H1 (cell line): Measurements from ENCODE around the gene GLB1L2. TPM values are rescaled to one million over a fixed set of nuclear protein-coding genes. Genes with fewer than 3 reads are reported as not detected.

Experiments used
- CTCF ChIA-PET: fragments of 300-600 bp; sonication (Branson Sonifier 250); formaldehyde crosslinking; loops from one replicate; lab custom pipeline; 2021; ENCODE audit not compliant: partially characterized antibody; lab: Charles Lee
- POLR2A ChIA-PET: fragments of 300-600 bp; sonication (Branson Sonifier 250); formaldehyde crosslinking; loops from one replicate; lab custom pipeline; 2021; ENCODE audit warnings: inconsistent platforms; ENCODE audit not compliant: partially characterized antibody; lab: Charles Lee
- DNase-seq, 2 experiments: peaks; one replicate each; pipeline versions ENCODE4 v3.0.0 to v3.0.0-alpha.2; 2010 to 2022; ENCODE audit warnings: low spot score in 2 of 2, low read depth in 1 of 2, mixed read lengths in 1 of 2
- FAIRE-seq: peaks from 2 replicates; lab custom pipeline; 2011; peaks lifted over from hg19 to GRCh38; lab: Jason Lieb, UNC
- H2AFZ ChIP-seq: 2 replicates; pipeline ENCODE4 v1.8.1; 2012; ENCODE audit warnings: low read length, inconsistent platforms
- H2AK5ac ChIP-seq: 2 replicates; pipeline ENCODE4 v1.6.1; 2013; ENCODE audit warnings: low read depth, low read length
- H2BK120ac ChIP-seq: replicated peaks from 2 replicates; pipeline ENCODE3; 2013; ENCODE audit warnings: low read depth, low read length, inconsistent platforms
- H2BK12ac ChIP-seq: 2 replicates; pipeline ENCODE4 v1.6.1; 2013; ENCODE audit warnings: low read depth, low read length
- H2BK15ac ChIP-seq: 2 replicates; pipeline ENCODE4 v1.6.1; 2013; ENCODE audit warnings: low read length
- H2BK20ac ChIP-seq: 2 replicates; pipeline ENCODE4 v1.6.1; 2013; ENCODE audit warnings: low read length
- H2BK5ac ChIP-seq: 2 replicates; pipeline ENCODE4 v1.6.1; 2013; ENCODE audit warnings: low read depth, low read length
- H3K14ac ChIP-seq: 2 replicates; pipeline ENCODE4 v1.6.1; 2013; ENCODE audit warnings: inconsistent platforms; ENCODE audit not compliant: insufficient read length
- H3K18ac ChIP-seq: 2 replicates; pipeline ENCODE4 v1.6.1; 2013; ENCODE audit warnings: low read length; ENCODE audit errors: extremely low read depth
- H3K23ac ChIP-seq: 2 replicates; pipeline ENCODE4 v1.6.1; 2013; ENCODE audit warnings: inconsistent platforms; ENCODE audit not compliant: insufficient read length
- H3K23me2 ChIP-seq: 2 replicates; pipeline ENCODE4 v1.6.1; 2013; ENCODE audit warnings: low read depth, low read length
- H3K27ac ChIP-seq: 2 replicates; pipeline ENCODE4 v1.6.1; 2011; ENCODE audit warnings: low read depth, low read length, inconsistent platforms
- H3K27me3 ChIP-seq, 4 experiments: replicated peaks in 1 of 4; 1 replicate in 1 of 4; 2 replicates in 3 of 4; pipeline versions ENCODE4 v1.6.1 to v1.8.1; 2011 to 2013; ENCODE audit warnings: low read length in 3 of 4, mild to moderate bottlenecking in 3 of 4, inconsistent platforms in 2 of 4, mixed read lengths in 2 of 4, moderate library complexity in 1 of 4; ENCODE audit not compliant: control insufficient read depth in 3 of 4, insufficient read depth in 3 of 4; ENCODE audit errors: extremely low read depth in 1 of 4
- H3K36me3 ChIP-seq, 4 experiments: 2 replicates each; pipeline versions ENCODE4 v1.6.1 to v1.8.1; 2011 to 2013; ENCODE audit warnings: mild to moderate bottlenecking in 4 of 4, low read length in 3 of 4, moderate library complexity in 2 of 4, control low read depth in 1 of 4, inconsistent platforms in 1 of 4; ENCODE audit not compliant: insufficient read depth in 4 of 4, control insufficient read depth in 2 of 4
- H3K4ac ChIP-seq: replicated peaks from 2 replicates; pipeline ENCODE3; 2013; ENCODE audit warnings: low read length, low read depth, mixed read lengths, inconsistent platforms; ENCODE audit not compliant: insufficient read length
- H3K4me1 ChIP-seq, 4 experiments: replicated peaks in 1 of 4; 1 replicate in 1 of 4; 2 replicates in 3 of 4; pipeline versions ENCODE4 v1.6.1 to v1.8.1; 2011 to 2013; ENCODE audit warnings: low read length in 3 of 4, inconsistent platforms in 2 of 4, mixed read lengths in 1 of 4; ENCODE audit not compliant: insufficient read depth in 4 of 4, control insufficient read depth in 3 of 4
- H3K4me2 ChIP-seq, 2 experiments: 2 replicates each; pipeline versions ENCODE4 v1.6.1 to v1.8.1; 2011 to 2013; ENCODE audit warnings: low read depth in 2 of 2, low read length in 2 of 2, control low read depth in 1 of 2, inconsistent platforms in 1 of 2, mild to moderate bottlenecking in 1 of 2; ENCODE audit not compliant: insufficient read depth in 1 of 2
- H3K4me3 ChIP-seq, 4 experiments: fragments of 200-600, 300-600 bp in 1 of 4; sonication (generic), shearing (Covaris generic), sonication (Bioruptor Twin) in 1 of 4; 2 replicates each; pipeline versions ENCODE4 v1.5.1 to v1.8.1; 2011 to 2016; ENCODE audit warnings: low read length in 4 of 4, low read depth in 3 of 4, control low read depth in 2 of 4, inconsistent platforms in 2 of 4, mild to moderate bottlenecking in 2 of 4, mixed read lengths in 1 of 4, moderate library complexity in 1 of 4; ENCODE audit not compliant: insufficient read depth in 2 of 4; ENCODE audit errors: extremely low read depth in 1 of 4
- H3K56ac ChIP-seq: replicated peaks from 2 replicates; pipeline ENCODE3; 2013; ENCODE audit warnings: low read depth, mild to moderate bottlenecking, mixed read lengths, low read length, inconsistent platforms; ENCODE audit not compliant: insufficient read length
- H3K79me1 ChIP-seq: 2 replicates; pipeline ENCODE4 v1.6.1; 2013; ENCODE audit warnings: low read depth, low read length, control low read depth
- H3K79me2 ChIP-seq, 2 experiments: 2 replicates each; pipeline versions ENCODE4 v1.6.1 to v1.8.1; 2012 to 2013; ENCODE audit warnings: low read length in 2 of 2, mild to moderate bottlenecking in 2 of 2, inconsistent platforms in 1 of 2; ENCODE audit not compliant: insufficient read depth in 2 of 2, control insufficient read depth in 1 of 2
- H3K9ac ChIP-seq, 4 experiments: replicated peaks in 1 of 4; 1 replicate in 1 of 4; 2 replicates in 3 of 4; pipeline versions ENCODE4 v1.6.1 to v1.8.1; 2011 to 2013; ENCODE audit warnings: low read depth in 3 of 4, low read length in 3 of 4, control low read depth in 2 of 4, mild to moderate bottlenecking in 2 of 4, moderate library complexity in 2 of 4, inconsistent platforms in 1 of 4; ENCODE audit errors: extremely low read depth in 1 of 4
- H3K9me3 ChIP-seq, 2 experiments: 2 replicates each; pipeline versions ENCODE4 v1.6.1 to v1.8.1; 2012 to 2013; ENCODE audit warnings: mild to moderate bottlenecking in 2 of 2, moderate library complexity in 2 of 2, control low read depth in 1 of 2, inconsistent platforms in 1 of 2, low read depth in 1 of 2, low read length in 1 of 2, mixed read lengths in 1 of 2; ENCODE audit not compliant: insufficient read depth in 2 of 2
- H4K20me1 ChIP-seq, 2 experiments: replicated peaks in 1 of 2; 2 replicates each; pipeline versions ENCODE3 to v1.8.1; 2011 to 2013; ENCODE audit warnings: inconsistent platforms in 2 of 2, low read length in 2 of 2, mild to moderate bottlenecking in 1 of 2; ENCODE audit not compliant: insufficient read depth in 2 of 2, control insufficient read depth in 1 of 2
- H4K5ac ChIP-seq: 2 replicates; pipeline ENCODE4 v1.6.1; 2013; ENCODE audit warnings: low read length, low read depth, mixed read lengths, inconsistent platforms; ENCODE audit not compliant: insufficient read length
- H4K8ac ChIP-seq: 2 replicates; pipeline ENCODE4 v1.8.0; 2013; ENCODE audit warnings: mild to moderate bottlenecking, moderate library complexity, low read length, inconsistent platforms; ENCODE audit not compliant: insufficient read depth; ENCODE audit errors: extremely low read depth
- H4K91ac ChIP-seq: replicated peaks from 2 replicates; pipeline ENCODE3; 2013; ENCODE audit warnings: low read length, mixed read lengths, inconsistent platforms; ENCODE audit not compliant: insufficient read length
- BACH1 ChIP-seq: IDR thresholded peaks from 2 replicates; pipeline ENCODE4 v1.6.1; 2012; ENCODE audit warnings: low read length, improper control_type of control experiment
- CBX5 ChIP-seq: fragments of 300-800, 300-1000 bp; sonication (generic); IDR thresholded peaks from 2 replicates; pipeline ENCODE4 v1.7.1; 2016; ENCODE audit warnings: antibody characterized with exemption, low read length, low read depth
- HDAC6 ChIP-seq: IDR thresholded peaks from one replicate; pipeline ENCODE4 v1.7.1; 2012; ENCODE audit warnings: low read depth, mild to moderate bottlenecking, inconsistent platforms, low read length, moderate library complexity
- KDM4A ChIP-seq: IDR thresholded peaks from one replicate; pipeline ENCODE4 v1.7.1; 2012; ENCODE audit warnings: low read depth, mild to moderate bottlenecking, moderate library complexity, low read length, inconsistent platforms; ENCODE audit not compliant: severe bottlenecking
- MAFK ChIP-seq: IDR thresholded peaks from 2 replicates; pipeline ENCODE4 v1.6.1; 2012; ENCODE audit warnings: low read depth, mild to moderate bottlenecking, improper control_type of control experiment, low read length
- WGBS, 2 experiments: shearing (Covaris generic) in 1 of 2; methylation state at CpG; one replicate each; pipeline versions ENCODE4 v1.1.6 to v1.1.7; 2013 to 2015; ENCODE audit warnings: low lambda C conversion rate in 2 of 2, mixed read lengths in 2 of 2, inconsistent platforms in 1 of 2, low coverage in 1 of 2, missing lambda C conversion rate in 1 of 2; ENCODE audit not compliant: insufficient replicate concordance in 2 of 2, insufficient coverage in 1 of 2, insufficient read length in 1 of 2; ENCODE audit errors: extremely low coverage in 1 of 2, missing lambda C conversion rate in 1 of 2; 5-methylcytosine and 5-hydroxymethylcytosine counted together
- polyA plus RNA-seq, 7 experiments: library from polyadenylated mRNA; depleted of rRNA in 3 of 7; stranded (reverse) in 5 of 7; unstranded in 2 of 7; fragments of >200 nt in 5 of 7; fragments of 200-250 nt in 2 of 7; gene quantifications; 1 replicate in 5 of 7; 2 replicates in 1 of 7; 4 replicates in 1 of 7; pipeline versions ENCODE4 v1.2.1 to v1.2.3, GENCODE V29; 2011 to 2013; ENCODE audit warnings: missing spikeins in 2 of 7, mixed read lengths in 2 of 7
- total RNA-seq: library from RNA; stranded (reverse); fragmentation: NEBNext Ultra II Directional; extraction: Animal tissue kit (Norgen Biotek cat#: 25700); gene quantifications from 2 replicates; pipeline ENCODE4 v1.2.1, GENCODE V29; 2021

GLB1L2 gene
- total and polyA plus RNA-seq, 2 of the 8 experiments (the other 6 are each of a cell fraction or from before 2014, with no cell fraction given) = 4.4 to 7.9 TPM

DNA sequence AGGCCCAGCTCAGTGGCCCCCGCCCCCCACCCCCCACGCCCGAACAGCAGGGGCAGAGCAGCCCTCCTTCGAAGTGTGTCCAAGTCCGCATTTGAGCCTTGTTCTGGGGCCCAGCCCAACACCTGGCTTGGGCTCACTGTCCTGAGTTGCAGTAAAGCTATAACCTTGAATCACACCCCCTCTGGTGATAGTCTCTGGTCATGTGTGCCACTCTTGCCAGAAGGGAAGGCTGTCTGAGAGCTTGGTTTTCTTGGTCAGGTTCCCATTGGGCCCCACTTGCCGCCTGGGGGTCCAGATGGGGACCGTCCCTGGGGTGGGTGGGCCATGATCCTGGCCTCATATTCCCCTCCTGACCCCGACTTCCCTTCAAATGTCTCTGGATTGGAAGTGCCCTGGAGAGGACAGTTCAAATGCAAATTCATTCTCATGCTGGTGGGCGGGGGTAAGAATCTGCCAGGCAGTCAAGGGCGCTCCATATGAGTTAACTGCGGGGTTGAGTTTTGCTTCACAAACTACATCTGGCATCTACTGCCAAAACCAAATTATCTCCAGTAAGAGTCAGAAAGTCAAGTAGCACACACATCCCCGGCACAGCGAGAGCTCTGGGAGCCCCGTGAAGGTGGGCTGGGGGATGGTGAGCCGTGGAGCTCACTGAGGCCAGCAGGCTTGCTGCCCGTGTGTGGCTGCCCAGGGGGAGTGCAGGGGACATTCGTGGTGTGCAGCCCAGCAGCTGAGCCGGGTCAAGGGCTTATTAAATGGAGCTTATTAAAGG lies 44.5 kb downstream of the GLB1L2 start:
- Histone ChIP-seq H3K14ac (no peak overlapping the region), H3K4ac (no peak overlapping the region), H2BK120ac (no peak overlapping the region), H2BK5ac (no peak overlapping the region), H4K20me1 (peaks cover 0 to 5% of the 10 kb centered on the region in 2 experiments), H3K79me2 (no peaks in the 10 kb centered on the region), H4K5ac (no peak overlapping the region), H3K23ac (no peak overlapping the region), H3K27me3 (no peaks in the 10 kb centered on the region; a peak in 1 of 7 replicates), H3K36me3 (peaks cover 0 to under 1% (median 0%) of the 10 kb centered on the region in 4 experiments; a peak in 2 of 8 replicates), H3K18ac (no peak overlapping the region), H2BK20ac (no peak overlapping the region), H2BK15ac (no peak overlapping the region), H4K8ac (no peak overlapping the region), H3K79me1 (no peaks in the 10 kb centered on the region), H3K9me3 (no peaks in the 10 kb centered on the region), H3K4me1 (peaks cover 2 to 18% (median 4%) of the 10 kb centered on the region in 4 experiments; a peak in 3 of 7 replicates), H3K23me2 (no peaks in the 10 kb centered on the region), H2AK5ac (no peak overlapping the region), H2BK12ac (no peak overlapping the region), H3K4me3 (no peak overlapping the region), H3K27ac (no peak overlapping the region), H3K56ac (no peak overlapping the region), H3K4me2 (no peak overlapping the region), H2AFZ (no peak overlapping the region), H4K91ac (no peak overlapping the region), H3K9ac (no peak overlapping the region)
- TF ChIP-seq KDM4A (no peak), MAFK (no peak), HDAC6 (no peak), BACH1 (no peak), CBX5 (no peak)
- DNase-seq = no peak
- ChIA-PET CTCF (interaction anchor here (0.9 to 3.1 kb wide), 10 partner anchors 9 to 233 kb away, joined by 3 to 17 read pairs (median 3); no protein-coding TSS in a partner anchor), POLR2A (interaction anchor here (0.7 kb wide), 2 partner anchors 152 to 573 kb away, joined by 3 read pairs; no protein-coding TSS in a partner anchor)
- 83% methylated on average over 18 of the region's 18 CpGs; no CpG with 5 or more reads in 1 of the 2 experiments for WGBS, 2 experiments
- FAIRE-seq = no peak
